ENCODE results near the gene TMTC2.

TMTC2 gene

GRCh38 chr12:82919388-82920054, 232.8 kb downstream of the TMTC2 start:
- DNase-seq (ENCODE audit: extremely low read depth, low read depth): no peak
- no peak for TF ChIP-seq CTCF (IDR thresholded peaks at IDR 0.05; ENCODE audit: low read depth, low read length, missing control alignments)
- H3K4me3 ChIP-seq (replicated peaks; ENCODE audit: low read depth, low read length): no peak overlapping the region

- H3K4me3 ChIP-seq (replicated peaks; ENCODE audit: low read depth, low read length): no peak overlapping the region
- no peak for DNase-seq (ENCODE audit: extremely low read depth, low read depth)
- TF ChIP-seq CTCF (IDR thresholded peaks at IDR 0.05; ENCODE audit: low read depth, low read length, missing control alignments): no peak
Observed at GRCh38 chr12:82923935-82924334, 237.2 kb downstream of the TMTC2 start.

- no peak for DNase-seq (ENCODE audit: extremely low read depth, low read depth)
- TF ChIP-seq CTCF (IDR thresholded peaks at IDR 0.05; ENCODE audit: low read depth, low read length, missing control alignments): no peak
- H3K4me3 ChIP-seq (replicated peaks; ENCODE audit: low read depth, low read length): no peak overlapping the region
Observed at GRCh38 chr12:82926630-82927029, 239.9 kb downstream of the TMTC2 start.

- DNase-seq (ENCODE audit: extremely low read depth, low read depth): no peak
- TF ChIP-seq CTCF (IDR thresholded peaks at IDR 0.05; ENCODE audit: low read depth, low read length, missing control alignments): no peak
- no peak overlapping the region for H3K4me3 ChIP-seq (replicated peaks; ENCODE audit: low read depth, low read length)
Observed at GRCh38 chr12:82930301-82930700, 243.6 kb downstream of the TMTC2 start.

- no peak for DNase-seq (ENCODE audit: extremely low read depth, low read depth)
- no peak for TF ChIP-seq CTCF (IDR thresholded peaks at IDR 0.05; ENCODE audit: low read depth, low read length, missing control alignments)
- H3K4me3 ChIP-seq (replicated peaks; ENCODE audit: low read depth, low read length): no peak overlapping the region
Observed at GRCh38 chr12:82931349-82932116, 244.8 kb downstream of the TMTC2 start.

- H3K4me3 ChIP-seq (replicated peaks; ENCODE audit: low read depth, low read length): no peak overlapping the region
- DNase-seq (ENCODE audit: extremely low read depth, low read depth): peak; percentile 5
- no peak for TF ChIP-seq CTCF (IDR thresholded peaks at IDR 0.05; ENCODE audit: low read depth, low read length, missing control alignments)
Observed at GRCh38 chr12:82937151-82937550, 250.4 kb downstream of the TMTC2 start.

Measured in HFF-Myc (cell line).